ENCODE data around the gene SCD5.

DNA sequence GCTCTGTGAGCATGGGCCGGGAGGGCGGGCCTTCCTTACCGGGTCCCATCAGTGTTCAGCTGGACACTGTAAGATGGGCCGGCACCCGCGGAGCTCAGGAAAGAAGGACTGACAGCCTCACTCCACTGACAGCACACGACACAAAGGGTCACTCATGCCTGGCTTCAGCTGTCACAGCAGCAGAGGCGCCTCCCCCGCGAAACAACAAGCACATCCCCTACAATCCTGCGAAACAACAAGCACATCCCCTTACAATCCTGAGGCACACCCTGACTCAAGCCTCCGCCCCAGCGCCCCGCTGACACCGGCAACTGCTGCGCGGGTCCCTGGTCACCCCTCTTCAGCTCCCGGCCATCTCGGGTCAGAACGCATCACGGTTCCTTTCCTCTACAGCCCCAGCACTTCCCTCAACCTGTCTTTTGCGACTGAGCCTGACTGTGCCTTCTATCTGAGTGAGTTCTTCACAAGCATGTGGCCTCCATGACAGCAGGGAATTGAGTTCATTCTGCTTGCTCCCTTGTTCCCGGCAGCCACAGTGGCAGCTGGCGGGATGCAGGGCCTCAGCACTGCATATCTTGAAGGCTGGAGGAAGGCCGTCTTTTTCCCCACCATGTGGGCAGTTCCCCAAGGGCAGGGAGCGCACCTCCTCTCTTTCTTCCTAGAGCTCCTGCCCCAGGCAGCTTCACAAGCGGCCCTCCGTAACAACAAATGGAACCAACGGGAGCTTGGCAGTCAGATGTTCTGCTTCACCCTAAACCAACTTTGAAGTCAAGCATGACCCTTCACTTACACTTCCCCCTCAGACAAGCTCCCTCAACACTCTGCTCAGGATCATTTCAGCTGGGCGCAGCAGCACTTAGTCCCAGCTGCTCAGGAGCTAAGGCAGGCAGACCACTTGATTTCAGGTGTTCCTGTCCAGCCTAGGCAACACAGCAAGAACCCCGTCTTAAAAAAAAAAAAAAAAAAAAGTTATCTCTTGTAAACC is 39.6 kb downstream of the SCD5 start:
- no peak for TF ChIP-seq EZH2 (IDR thresholded peaks at IDR 0.05; ENCODE audit: borderline replicate concordance, low read length)
- TF ChIP-seq, protein P1, sequence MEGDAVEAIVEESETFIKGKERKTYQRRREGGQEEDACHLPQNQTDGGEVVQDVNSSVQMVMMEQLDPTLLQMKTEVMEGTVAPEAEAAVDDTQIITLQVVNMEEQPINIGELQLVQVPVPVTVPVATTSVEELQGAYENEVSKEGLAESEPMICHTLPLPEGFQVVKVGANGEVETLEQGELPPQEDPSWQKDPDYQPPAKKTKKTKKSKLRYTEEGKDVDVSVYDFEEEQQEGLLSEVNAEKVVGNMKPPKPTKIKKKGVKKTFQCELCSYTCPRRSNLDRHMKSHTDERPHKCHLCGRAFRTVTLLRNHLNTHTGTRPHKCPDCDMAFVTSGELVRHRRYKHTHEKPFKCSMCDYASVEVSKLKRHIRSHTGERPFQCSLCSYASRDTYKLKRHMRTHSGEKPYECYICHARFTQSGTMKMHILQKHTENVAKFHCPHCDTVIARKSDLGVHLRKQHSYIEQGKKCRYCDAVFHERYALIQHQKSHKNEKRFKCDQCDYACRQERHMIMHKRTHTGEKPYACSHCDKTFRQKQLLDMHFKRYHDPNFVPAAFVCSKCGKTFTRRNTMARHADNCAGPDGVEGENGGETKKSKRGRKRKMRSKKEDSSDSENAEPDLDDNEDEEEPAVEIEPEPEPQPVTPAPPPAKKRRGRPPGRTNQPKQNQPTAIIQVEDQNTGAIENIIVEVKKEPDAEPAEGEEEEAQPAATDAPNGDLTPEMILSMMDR (IDR thresholded peaks at IDR 0.05; ENCODE audit: low read length), result no peak
